DMS79 treated with DMSO at 0.1 percent for 48 hours (cell line): ENCODE measurements around the gene BBS10.
"Not testable (repeated sequence)": the region's sequence is repeated elsewhere in the genome, so short reads cannot be mapped to it uniquely, and the experiment has no call there.

Source experiments
- DNase-seq: peaks from one replicate; lab custom pipeline; 2025; lab: John Stamatoyannopoulos, UW

The BBS10 gene

GRCh38 chr12:76348079-76348901, at the start of gene BBS10:
Gene BBS10, minus strand, starts transcription at chr12:76348415. Its CDS starts 57 bp downstream, at chr12:76348358.
- peak; percentile 91 for DNase-seq

- no peak for DNase-seq
These were observed 43.2 kb upstream of the BBS10 start for GRCh38 chr12:76391461-76391860.

- no peak for DNase-seq
These were observed 39.4 kb upstream of the BBS10 start for GRCh38 chr12:76387614-76388013.

- DNase-seq: no peak
These were observed 36.3 kb upstream of the BBS10 start for GRCh38 chr12:76384560-76384959.

GRCh38 chr12:76383988-76384387, 35.8 kb upstream of the BBS10 start:
- DNase-seq: no peak

GRCh38 chr12:76379261-76379660, 31.0 kb upstream of the BBS10 start:
- DNase-seq: no peak

GRCh38 chr12:76376876-76377275, 28.7 kb upstream of the BBS10 start:
- not testable (repeated sequence) for DNase-seq

GRCh38 chr12:76375939-76376338, 27.7 kb upstream of the BBS10 start:
- no peak for DNase-seq

- no peak for DNase-seq
These were observed 27.3 kb upstream of the BBS10 start for GRCh38 chr12:76375470-76375869.

- no peak for DNase-seq
These were observed 26.3 kb upstream of the BBS10 start for GRCh38 chr12:76374386-76375020.

GRCh38 chr12:76368230-76368629, 20.0 kb upstream of the BBS10 start:
- no peak for DNase-seq

GRCh38 chr12:76366163-76366562, 17.9 kb upstream of the BBS10 start:
- no peak for DNase-seq

GRCh38 chr12:76364131-76364530, 15.9 kb upstream of the BBS10 start:
- not testable (repeated sequence) for DNase-seq

- no peak for DNase-seq
These were observed 12.1 kb upstream of the BBS10 start for GRCh38 chr12:76360316-76360715.

GRCh38 chr12:76356071-76356470, 7.9 kb upstream of the BBS10 start:
- DNase-seq: no peak

- peak; percentile 9 for DNase-seq
These were observed 1.3 kb downstream of the BBS10 start for GRCh38 chr12:76346798-76347420.

GRCh38 chr12:76346236-76346635, 2.0 kb downstream of the BBS10 start:
- no peak for DNase-seq

GRCh38 chr12:76345569-76345968, 2.6 kb downstream of the BBS10 start:
- DNase-seq: no peak

GRCh38 chr12:76341436-76342030, 6.7 kb downstream of the BBS10 start:
- no peak for DNase-seq

- DNase-seq: no peak
These were observed 7.4 kb downstream of the BBS10 start for GRCh38 chr12:76340680-76341435.

- DNase-seq: no peak
These were observed 10.6 kb downstream of the BBS10 start for GRCh38 chr12:76337583-76337982.

GRCh38 chr12:76332606-76333005, 15.6 kb downstream of the BBS10 start:
- no peak for DNase-seq
